Measurements from ENCODE around the gene E2F2.
"Not testable (repeated sequence)": the region's sequence is repeated elsewhere in the genome, so short reads cannot be mapped to it uniquely, and the experiment has no call there.

The E2F2 gene

GRCh38 chr1:23522244-23522982 is 8.6 kb downstream of the E2F2 start:
- DNase-seq = no peak

GRCh38 chr1:23521588-23521987 is 9.4 kb downstream of the E2F2 start:
- no peak for DNase-seq

DNA sequence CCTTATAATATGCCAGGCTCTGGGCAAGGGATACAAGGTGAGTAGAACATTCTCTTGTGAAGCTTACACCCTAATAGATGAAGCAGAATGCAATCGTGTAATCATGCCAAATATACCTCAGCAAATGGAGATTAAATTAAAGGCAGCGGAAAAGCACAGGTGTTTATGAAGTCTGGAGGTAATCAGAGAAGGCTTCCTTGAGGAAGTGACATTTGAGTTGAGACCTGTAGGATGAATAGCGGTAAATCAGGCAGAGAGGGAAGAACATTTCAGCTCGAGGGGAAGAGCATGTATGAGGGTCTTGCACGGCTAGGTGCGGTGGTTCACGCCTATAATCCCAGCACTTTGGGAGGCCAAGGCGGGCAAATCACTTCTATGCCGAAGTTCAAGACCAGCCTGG is 13.5 kb downstream of the E2F2 start:
- DNase-seq = no peak

DNA sequence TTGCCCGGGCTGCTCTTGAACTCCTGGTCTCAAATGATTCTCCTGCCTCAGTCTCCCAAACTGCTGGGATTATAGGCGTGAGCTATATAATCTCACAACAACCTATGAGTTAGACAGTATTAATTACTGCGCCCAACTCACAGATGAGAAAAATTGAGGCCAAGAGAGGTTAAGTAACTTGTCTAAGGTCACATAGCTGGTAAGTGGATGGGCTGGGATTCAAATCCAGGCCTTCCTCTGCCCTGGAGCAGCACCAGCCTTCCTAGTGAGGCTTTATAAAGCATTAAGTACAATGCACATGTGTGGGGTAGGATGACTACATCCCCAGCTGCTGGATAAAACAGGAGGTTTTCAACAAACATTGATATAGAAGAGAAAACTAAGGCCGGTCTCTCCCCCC is 15.1 kb downstream of the E2F2 start:
- DNase-seq = no peak

DNA sequence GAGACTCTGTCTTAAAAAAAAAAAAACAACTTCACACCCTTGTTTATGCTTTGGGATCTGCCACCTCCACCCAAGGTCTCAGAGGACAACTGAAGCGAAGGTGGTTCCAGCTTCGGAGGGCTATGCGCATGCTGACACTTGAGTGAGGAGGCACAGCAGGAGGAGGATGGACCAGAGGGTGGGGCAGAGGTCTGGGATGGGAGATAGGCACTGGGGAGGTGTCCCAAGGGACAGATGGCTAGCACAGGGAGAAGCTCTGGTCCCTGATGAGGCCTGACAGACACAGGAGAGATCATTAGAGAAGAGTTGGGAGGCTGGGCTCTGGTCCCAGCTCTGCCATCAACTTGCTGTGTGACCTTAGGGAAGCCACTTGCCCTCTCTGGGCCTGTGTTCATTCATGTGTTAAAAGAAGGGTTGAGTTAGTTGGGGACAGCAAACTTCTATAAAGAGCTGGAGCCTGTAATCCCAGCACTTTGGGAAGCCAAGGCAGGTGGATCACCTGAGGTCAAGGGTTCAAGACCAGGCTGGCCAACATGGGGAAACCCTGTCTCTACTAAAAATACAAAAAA is 16.8 kb downstream of the E2F2 start:
- DNase-seq = no peak

GRCh38 chr1:23509896-23510295 is 21.1 kb downstream of the E2F2 start:
- no peak for DNase-seq

- DNase-seq = no peak
Observed at GRCh38 chr1:23506376-23507107, 24.5 kb downstream of the E2F2 start.

GRCh38 chr1:23505851-23506250 is 25.2 kb downstream of the E2F2 start:
- no peak for DNase-seq

- not testable (repeated sequence) for DNase-seq
Observed at GRCh38 chr1:23504156-23504555, 26.9 kb downstream of the E2F2 start.

DNA sequence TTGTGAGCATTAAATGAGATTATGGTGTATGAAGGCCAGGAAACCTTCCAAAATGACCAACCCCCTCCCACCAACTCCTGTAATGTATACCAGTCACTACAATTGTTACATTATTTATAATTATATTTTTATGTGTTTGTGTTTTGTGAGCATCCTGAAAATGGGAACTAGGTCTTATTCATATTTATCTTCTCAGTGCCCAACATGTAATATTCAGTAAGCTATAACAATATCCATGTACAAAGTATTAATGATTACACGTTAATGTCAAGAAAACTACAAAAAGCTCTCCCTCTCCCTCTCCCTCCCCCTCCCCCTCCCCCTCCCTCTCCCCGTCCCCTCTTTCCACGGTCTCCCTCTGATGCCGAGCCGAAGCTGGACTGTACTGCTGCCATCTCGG is 28.1 kb downstream of the E2F2 start:
- no peak for DNase-seq

DNA sequence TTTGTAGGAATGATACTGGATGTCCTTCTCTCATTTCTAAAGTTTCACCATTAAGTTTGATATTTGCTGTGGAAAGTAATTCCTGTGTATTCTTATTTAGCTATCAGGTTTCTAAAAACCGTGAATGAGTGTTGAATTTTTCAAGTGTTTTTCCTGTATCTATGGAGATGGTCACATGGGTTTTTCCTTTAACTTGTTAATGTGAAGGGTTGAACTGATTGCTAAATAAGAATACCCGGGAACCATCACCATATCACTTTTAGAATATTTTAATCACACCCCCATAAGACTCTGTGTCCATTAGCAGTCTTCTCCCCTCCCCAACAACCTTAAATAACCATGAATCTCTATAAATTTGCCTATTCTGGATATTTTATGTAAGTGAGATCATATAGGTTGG is 30.6 kb downstream of the E2F2 start:
- DNase-seq = no peak

GRCh38 chr1:23497777-23498439 is 33.1 kb downstream of the E2F2 start:
- no peak for DNase-seq

DNA sequence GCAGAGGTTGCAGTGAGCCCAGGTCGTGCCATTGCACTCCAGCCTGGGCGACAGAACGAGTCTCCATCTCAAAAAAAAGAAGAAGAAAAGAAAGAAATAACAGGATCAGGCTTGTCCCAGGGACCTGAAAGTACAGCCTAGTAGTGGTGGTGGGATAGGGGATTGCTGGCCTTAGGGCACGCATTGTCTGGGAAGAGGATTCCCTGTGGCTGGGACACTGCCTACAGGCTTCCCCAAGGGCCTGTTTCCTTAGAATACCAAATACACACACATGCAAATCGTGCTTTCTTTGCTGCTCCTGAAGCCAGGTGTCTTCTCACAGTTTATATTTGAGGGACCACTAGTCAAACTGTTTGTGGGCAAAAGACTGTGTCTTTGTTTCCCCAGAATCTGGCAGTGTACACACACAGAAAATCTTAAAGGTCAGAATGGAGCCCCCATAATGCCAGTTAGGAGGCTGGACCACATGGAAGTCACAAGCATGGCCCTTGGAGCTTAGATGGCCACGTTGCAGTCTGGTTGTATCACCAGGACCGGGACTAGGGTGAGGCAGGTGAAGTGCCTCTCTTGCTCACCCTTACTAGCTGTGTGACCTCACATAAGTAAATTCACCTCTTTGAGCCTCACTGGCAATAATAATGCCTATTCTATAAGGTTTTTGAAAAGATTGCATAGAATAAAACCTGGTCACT is 34.4 kb downstream of the E2F2 start:
- no peak for DNase-seq

- not testable (repeated sequence) for DNase-seq
Observed at GRCh38 chr1:23494836-23495235, 36.2 kb downstream of the E2F2 start.

DNA sequence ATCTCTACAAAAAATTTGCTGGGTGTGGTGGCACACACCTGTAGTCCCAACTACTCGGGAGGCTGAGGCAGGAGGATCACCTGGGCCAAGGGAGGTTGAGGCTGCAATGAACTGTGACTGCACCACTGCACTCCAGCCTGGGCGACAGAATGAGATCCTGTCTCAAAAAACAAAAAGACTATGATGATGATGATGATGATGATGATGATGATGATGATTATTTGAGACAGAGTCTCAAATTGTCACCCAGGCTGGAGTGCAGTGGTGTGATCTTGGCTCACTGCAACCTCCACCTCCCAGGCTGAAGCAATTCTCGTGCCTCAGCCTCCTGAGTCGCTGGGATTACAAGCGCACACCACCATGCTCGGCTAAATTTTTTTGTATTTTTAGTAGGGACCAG is 38.3 kb downstream of the E2F2 start:
- not testable (repeated sequence) for DNase-seq

- DNase-seq = no peak
Observed at GRCh38 chr1:23492132-23492720, 38.8 kb downstream of the E2F2 start.

- DNase-seq = no peak
Observed at GRCh38 chr1:23489842-23490241, 41.2 kb downstream of the E2F2 start.

- no peak for DNase-seq
Observed at GRCh38 chr1:23485002-23485332, 46.1 kb downstream of the E2F2 start.

GRCh38 chr1:23484253-23485001 is 46.6 kb downstream of the E2F2 start:
- DNase-seq = peak; percentile 73

GRCh38 chr1:23483321-23484252 is 47.4 kb downstream of the E2F2 start, which contains the start of gene ASAP3:
Gene ASAP3 (minus strand): TSS chr1:23484179. CDS start chr1:23484133, 46 bp downstream.
- DNase-seq = no peak

- no peak for DNase-seq
Observed at GRCh38 chr1:23481904-23482303, 49.1 kb downstream of the E2F2 start.
